Bronchial epithelial cell (primary cell): ENCODE data around the gene TMED1. TPM values are rescaled to one million over a fixed set of nuclear protein-coding genes. Genes with fewer than 3 reads are reported as not detected.
"Not testable (repeated sequence)": the region's sequence is repeated elsewhere in the genome, so short reads cannot be mapped to it uniquely, and the experiment has no call there.

Experiments used
- DNase-seq: peaks from one replicate; pipeline ENCODE4 v3.0.0-alpha.2; 2010; ENCODE audit warnings: low read depth
- FAIRE-seq: peaks from 2 replicates; lab custom pipeline; 2011; peaks lifted over from hg19 to GRCh38; lab: Jason Lieb, UNC
- H3K27me3 ChIP-seq: 2 replicates; pipeline ENCODE4 v1.5.1; 2011; ENCODE audit warnings: low read length; ENCODE audit not compliant: control insufficient read depth, insufficient read depth
- H3K36me3 ChIP-seq: 2 replicates; pipeline ENCODE4 v1.5.1; 2011; ENCODE audit warnings: low read length; ENCODE audit not compliant: control insufficient read depth, insufficient read depth
- H3K4me3 ChIP-seq: 2 replicates; pipeline ENCODE4 v1.5.1; 2011; ENCODE audit warnings: mild to moderate bottlenecking, low read depth, low read length, control low read depth
- total RNA-seq: library from RNA; depleted of rRNA; stranded (reverse); fragments of >200 nt; gene quantifications from 2 replicates; pipeline ENCODE4 v1.2.1, GENCODE V29; 2014
- TF ChIP-seq, protein P1 (sequence below): IDR thresholded peaks from 2 replicates; pipeline ENCODE4 v1.5.1; 2011; ENCODE audit warnings: mild to moderate bottlenecking, moderate library complexity, low read length, control low read depth, inconsistent platforms; ENCODE audit not compliant: insufficient read depth, severe bottlenecking

TMED1 gene
- total RNA-seq, 1 donor from 2014 or later = 45.3 TPM

DNA sequence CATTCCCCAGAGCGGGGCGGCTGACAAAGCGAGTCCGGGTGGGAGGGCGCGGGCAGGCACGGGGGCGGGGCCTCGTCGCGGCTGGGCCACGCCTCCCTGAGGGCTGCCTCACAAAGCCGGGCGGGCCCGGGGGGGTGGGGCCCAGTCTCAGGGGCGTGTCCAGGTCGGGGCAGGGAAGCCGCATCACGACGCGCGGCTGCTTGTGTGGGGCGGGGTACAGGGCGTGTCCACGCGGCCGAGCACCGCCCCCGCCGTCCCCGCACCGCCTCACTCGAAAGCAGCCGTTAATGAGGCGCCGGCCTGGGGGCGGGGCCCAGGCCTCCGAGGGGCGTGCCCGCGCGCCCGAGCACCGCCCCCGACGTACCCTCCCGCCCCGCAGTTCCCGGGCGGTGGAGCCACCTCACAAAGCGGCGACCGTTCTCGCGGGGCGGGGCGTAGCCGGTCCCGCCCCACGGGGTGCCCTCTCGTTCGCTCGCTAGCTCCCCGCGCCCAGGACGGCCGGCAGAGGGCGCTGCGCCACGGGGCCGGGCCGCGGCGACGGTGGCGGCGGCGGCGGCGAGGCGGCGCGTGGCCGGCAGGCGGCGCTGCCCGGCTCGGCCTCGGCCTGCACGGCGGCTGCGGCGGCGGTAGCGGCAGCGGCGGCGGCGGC, 35.1 kb upstream of the TMED1 start, which contains the start of gene CARM1:
TSS of gene CARM1 (plus strand) at position 599 of the 649 bp plus-strand sequence. CDS start 150 bp downstream, outside the sequence.
- DNase-seq (peak; percentile 84), FAIRE-seq (no peak)
- peak within 1 kb of the TSS; percentile 93 for H3K4me3 ChIP-seq
- H3K27me3 ChIP-seq = no peaks in the 10 kb centered on the region
- TF ChIP-seq, protein P1, sequence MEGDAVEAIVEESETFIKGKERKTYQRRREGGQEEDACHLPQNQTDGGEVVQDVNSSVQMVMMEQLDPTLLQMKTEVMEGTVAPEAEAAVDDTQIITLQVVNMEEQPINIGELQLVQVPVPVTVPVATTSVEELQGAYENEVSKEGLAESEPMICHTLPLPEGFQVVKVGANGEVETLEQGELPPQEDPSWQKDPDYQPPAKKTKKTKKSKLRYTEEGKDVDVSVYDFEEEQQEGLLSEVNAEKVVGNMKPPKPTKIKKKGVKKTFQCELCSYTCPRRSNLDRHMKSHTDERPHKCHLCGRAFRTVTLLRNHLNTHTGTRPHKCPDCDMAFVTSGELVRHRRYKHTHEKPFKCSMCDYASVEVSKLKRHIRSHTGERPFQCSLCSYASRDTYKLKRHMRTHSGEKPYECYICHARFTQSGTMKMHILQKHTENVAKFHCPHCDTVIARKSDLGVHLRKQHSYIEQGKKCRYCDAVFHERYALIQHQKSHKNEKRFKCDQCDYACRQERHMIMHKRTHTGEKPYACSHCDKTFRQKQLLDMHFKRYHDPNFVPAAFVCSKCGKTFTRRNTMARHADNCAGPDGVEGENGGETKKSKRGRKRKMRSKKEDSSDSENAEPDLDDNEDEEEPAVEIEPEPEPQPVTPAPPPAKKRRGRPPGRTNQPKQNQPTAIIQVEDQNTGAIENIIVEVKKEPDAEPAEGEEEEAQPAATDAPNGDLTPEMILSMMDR = peak; percentile 73
- H3K36me3 ChIP-seq = no peaks in the 10 kb centered on the region

DNA sequence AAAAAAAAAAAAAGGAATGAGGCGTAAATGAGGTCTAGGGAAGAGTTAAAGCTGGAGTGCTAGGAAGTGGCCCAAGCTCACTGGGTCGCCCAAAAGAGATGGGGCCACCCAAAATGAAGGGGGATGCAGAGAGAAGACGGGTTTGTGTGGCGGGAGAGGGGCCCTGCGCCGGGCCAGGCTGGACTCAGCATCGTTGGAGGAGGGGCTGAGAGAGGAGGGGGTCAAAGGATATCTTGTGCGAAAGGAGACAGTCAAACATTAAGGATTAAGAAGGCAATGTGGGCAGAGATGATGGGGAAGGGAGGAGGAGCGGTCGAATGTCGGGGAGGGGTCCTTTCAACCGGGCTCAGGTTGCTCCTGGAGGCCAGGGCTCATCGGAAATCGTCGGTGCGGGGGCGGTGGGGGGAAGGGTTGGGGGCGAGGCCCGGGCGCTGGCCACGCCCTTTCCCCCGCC, 34.5 kb upstream of the TMED1 start:
- TF ChIP-seq, protein P1 = no peak
- FAIRE-seq (no peak), DNase-seq (no peak)
- H3K27me3 ChIP-seq = no peaks in the 10 kb centered on the region
- peak overlapping the region; percentile 34 for H3K4me3 ChIP-seq
- H3K36me3 ChIP-seq = no peaks in the 10 kb centered on the region

DNA sequence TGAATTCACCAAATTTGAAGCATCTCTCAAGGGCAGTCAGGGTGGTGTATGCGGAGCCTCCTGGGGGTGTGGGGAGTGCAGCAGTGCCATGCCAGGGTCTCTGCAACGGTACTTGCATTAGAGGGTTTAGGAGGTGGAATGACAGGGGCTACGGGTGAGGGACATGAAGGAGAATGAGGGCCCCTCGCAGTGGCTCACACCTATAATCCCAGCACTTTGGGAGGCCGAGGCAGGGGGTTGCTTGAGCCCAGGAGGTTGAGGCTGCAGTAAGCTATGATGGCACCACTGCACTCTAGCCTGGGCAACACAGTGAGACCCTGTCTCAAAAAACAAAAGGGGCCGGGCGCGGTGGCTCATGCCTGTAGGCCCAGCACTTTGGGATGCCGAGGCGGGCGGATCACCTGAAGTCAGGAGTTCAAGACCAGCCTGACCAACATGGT, 33.9 kb upstream of the TMED1 start:
- H3K27me3 ChIP-seq, H3K36me3 ChIP-seq, DNase-seq, FAIRE-seq, H3K4me3 ChIP-seq: not testable (repeated sequence)

DNA sequence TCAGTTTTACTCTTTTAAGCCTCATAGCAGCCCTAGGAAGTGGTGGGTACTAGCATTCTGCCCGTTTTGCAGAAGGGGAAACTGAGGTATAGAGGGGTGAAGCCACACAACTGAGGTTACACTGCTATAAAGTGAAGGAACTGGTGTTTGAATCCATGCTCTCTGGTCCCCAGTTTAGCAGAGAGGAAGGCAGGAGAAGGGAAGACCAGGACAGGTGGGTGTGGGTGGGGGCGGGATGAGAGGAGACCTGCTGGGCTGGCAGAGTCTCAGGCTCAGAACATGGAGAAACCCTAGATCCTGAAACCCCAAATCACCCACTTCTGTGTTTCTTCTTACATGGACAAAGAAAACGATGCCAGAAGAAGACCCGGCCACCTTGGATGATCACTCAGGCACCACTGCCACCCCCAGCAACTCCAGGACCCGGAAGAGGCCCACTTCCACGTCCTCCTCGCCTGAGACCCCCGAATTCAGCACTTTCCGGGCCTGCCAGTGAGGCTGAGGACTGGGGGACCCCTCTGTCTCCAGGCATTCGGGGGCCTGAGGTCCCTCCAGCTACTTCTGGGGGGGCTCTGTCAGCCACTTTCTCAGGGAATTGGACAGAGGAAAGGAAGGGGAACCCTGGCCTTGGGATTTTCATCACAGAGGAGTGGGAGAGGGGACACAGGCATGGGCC, 33.0 kb upstream of the TMED1 start:
- H3K4me3 ChIP-seq = no peak overlapping the region
- no peaks in the 10 kb centered on the region for H3K36me3 ChIP-seq
- DNase-seq (no peak), FAIRE-seq (no peak)
- H3K27me3 ChIP-seq = no peaks in the 10 kb centered on the region
- TF ChIP-seq, protein P1 = no peak

DNA sequence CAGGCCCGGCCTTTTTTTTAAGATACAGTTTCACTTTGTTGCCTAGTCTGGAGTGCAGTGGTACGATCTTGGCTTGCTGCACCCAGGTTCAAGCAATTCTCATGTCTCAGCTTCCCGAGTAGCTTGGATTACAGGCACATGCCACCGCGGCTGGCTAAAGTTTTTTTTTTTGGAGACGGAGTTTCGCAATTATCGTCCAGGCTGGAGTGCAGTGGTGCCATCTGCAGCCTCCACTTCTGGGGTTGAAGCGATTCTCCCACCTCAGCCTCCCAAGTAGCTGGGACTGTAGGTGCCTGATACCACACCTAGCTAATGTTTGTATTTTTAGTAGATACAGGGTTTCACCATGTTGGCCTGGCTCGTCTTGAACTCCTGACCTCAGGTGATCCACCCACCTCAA, 30.5 kb upstream of the TMED1 start:
- no peak for DNase-seq
- Histone ChIP-seq H3K27me3 (no peaks in the 10 kb centered on the region), H3K4me3 (no peak overlapping the region), H3K36me3 (no peaks in the 10 kb centered on the region)
- no peak for FAIRE-seq
- TF ChIP-seq, protein P1 = no peak

DNA sequence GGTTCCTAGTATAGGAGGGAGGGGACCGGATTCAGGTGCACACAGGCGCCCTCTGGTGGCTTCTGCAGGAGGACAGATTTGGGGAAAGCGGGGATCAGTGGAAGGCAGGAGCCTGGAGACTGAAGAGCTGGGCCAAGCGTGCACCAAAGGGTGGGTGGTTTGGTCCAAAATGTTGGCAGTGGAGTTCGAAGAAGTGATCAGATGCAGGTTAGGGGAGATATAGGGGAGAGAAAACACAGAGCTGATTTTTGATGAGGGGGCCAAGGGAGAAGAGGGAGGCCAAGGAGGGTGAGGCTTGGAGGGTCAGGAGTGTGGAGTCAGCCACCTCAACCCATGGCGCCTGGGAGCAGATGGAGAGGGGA, 28.5 kb upstream of the TMED1 start:
- Histone ChIP-seq H3K4me3 (no peak overlapping the region), H3K27me3 (no peaks in the 10 kb centered on the region), H3K36me3 (no peaks in the 10 kb centered on the region)
- DNase-seq = peak; percentile 57
- no peak for FAIRE-seq
- TF ChIP-seq, protein P1 = peak; percentile 94
